Measurements from ENCODE around the gene CRYBG3.
"Not testable (repeated sequence)": the region's sequence is repeated elsewhere in the genome, so short reads cannot be mapped to it uniquely, and the experiment has no call there.

Gene CRYBG3

GRCh38 chr3:97899331-97899730 is 77.5 kb downstream of the CRYBG3 start:
- no peak for DNase-seq (ENCODE audit: low spot score)

GRCh38 chr3:97901313-97902248 is 79.8 kb downstream of the CRYBG3 start:
- no peak for DNase-seq (ENCODE audit: low spot score)

DNA sequence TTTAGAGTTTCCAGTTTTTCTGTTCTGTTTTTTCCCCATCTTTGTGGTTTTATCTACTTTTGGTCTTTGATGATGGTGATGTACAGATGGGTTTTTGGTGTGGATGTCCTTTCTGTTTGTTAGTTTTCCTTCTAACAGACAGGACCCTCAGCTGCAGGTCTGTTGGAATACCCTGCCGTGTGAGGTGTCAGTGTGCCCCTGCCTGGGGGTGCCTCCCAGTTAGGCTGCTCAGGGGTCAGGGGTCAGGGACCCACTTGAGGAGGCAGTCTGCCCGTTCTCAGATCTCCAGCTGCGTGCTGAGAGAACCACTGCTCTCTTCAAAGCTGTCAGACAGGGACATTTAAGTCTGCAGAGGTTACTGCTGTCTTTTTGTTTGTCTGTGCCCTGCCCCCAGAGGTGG is 88.0 kb downstream of the CRYBG3 start:
- not testable (repeated sequence) for DNase-seq (ENCODE audit: low spot score)

GRCh38 chr3:97910236-97910831 is 88.5 kb downstream of the CRYBG3 start:
- not testable (repeated sequence) for DNase-seq (ENCODE audit: low spot score)

DNA sequence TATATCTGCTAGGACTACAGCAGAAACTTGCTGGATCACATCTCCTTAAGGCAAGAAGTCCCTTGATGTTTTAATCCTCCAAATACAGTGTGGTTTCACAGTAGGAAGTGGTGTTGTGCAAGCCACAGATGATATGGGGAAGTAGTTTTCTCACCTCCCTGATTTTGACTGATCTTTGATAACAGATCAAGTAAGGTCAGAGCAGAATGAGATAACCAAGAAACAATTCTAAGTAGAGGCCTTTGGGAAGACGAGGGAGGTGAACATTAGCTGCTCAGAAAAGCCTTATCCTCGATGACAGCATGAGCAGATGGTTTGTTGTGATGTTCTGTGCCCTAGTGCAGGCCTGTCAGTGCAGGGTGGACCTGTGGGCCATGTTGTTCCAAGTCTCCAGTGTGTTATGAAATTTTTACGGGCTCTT is 89.1 kb downstream of the CRYBG3 start:
- peak; percentile 58 for DNase-seq (ENCODE audit: low spot score)

DNA sequence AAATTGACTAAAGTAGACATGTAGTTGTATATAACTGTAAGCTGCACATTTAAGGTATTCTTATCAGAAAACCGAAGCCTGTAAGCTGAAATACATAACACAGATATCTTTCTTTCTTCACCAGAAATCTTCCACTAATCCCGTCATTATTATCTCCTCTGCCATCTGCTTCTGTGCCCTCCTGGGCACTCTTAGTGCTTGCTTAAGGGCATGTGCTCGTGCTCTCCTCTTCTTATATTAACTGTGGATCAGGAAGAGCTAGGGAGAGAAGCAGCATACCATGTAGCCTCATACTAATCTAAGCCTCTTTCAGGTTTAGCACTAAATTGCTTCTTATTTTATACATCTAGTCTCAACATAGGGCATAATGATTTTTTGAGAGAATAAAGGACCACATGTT is 89.6 kb downstream of the CRYBG3 start:
- DNase-seq (ENCODE audit: low spot score), result peak; percentile 70

- DNase-seq (ENCODE audit: low spot score), result no peak
These were observed 92.6 kb downstream of the CRYBG3 start for GRCh38 chr3:97914388-97914787.

GRCh38 chr3:97916576-97916975 is 94.8 kb downstream of the CRYBG3 start:
- no peak for DNase-seq (ENCODE audit: low spot score)

DNA sequence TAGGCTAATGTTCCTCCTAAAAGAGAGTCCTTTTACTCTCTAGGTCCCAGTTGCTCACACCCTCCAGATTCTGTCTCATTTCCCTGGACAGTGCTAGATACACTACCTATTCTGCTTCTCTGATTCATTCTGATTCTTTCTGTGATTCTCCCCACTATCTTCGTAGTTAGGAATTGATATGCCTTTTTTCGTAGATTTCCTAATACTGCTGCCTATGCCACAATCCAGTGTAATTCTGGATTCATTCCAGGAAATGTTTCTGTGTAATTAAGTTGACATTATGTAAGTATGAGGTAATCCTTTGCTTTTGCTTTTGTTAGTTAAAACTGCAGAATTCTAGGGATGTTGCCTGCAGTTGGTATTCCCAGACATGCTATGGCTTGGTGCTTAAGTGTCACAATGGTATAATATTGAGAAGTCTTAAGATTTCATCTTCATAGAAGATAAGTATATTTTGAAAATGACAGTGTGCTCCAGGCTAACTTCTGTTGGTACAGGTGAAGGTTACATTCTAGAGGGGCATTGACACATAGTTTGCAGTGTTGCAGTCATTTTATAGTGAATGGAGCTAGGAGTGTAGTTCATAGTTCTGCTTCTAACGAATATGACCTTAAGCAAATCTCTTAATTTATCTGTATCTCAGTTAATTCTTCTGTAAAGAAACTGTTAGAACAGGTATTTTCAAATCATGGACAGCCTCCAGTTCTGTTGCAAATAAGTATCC is 96.2 kb downstream of the CRYBG3 start:
- no peak for DNase-seq (ENCODE audit: low spot score)

DNA sequence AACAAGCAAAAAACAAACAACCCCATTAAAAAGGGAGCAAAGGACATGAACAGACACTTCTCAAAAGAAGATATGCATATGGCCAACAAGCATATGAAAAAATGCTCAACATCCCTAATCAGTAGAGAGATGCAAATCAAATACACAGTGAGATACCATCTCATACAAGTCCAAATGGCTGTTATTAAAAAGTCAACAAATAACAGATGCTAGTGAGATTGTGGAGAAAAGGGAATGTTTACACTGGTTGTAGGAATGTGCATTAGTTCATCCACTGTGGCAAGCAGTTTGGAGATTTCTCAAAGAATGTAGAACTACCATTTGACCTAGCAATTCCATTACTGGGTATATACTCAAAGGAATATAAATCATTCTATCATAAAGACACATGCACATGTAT is 105.9 kb downstream of the CRYBG3 start:
- DNase-seq (ENCODE audit: low spot score), result no peak

- no peak for DNase-seq (ENCODE audit: low spot score)
These were observed 107.2 kb downstream of the CRYBG3 start for GRCh38 chr3:97928986-97929385.

- no peak for DNase-seq (ENCODE audit: low spot score)
These were observed 108.2 kb downstream of the CRYBG3 start for GRCh38 chr3:97930018-97930417.

GRCh38 chr3:97931218-97931617 is 109.4 kb downstream of the CRYBG3 start:
- DNase-seq (ENCODE audit: low spot score), result no peak

DNA sequence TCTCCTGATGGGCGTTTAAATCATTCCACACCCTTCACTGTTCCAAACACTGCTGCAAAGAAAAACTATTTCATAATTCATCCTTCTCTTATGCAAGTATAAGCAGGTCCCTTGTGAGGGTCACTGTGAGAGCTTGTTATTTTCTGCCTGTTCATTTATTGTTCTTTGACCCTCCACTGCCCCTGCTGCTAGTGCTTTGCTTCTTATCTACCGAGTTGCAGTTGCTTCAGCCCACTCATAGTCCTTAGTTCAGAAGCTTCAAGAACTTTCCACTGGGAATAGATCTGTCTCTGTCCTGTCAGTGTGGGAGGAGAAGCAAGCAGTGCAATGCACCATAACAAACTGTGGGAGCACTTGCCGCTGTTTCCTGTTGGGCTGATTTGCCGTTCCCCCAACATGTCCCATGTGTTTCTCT is 110.6 kb downstream of the CRYBG3 start:
- no peak for DNase-seq (ENCODE audit: low spot score)

- DNase-seq (ENCODE audit: low spot score), result no peak
These were observed 113.3 kb downstream of the CRYBG3 start for GRCh38 chr3:97934980-97935695.

- DNase-seq (ENCODE audit: low spot score), result no peak
These were observed 114.0 kb downstream of the CRYBG3 start for GRCh38 chr3:97935842-97936241.

- DNase-seq (ENCODE audit: low spot score), result no peak
These were observed 115.4 kb downstream of the CRYBG3 start for GRCh38 chr3:97937205-97937604.

GRCh38 chr3:97938444-97938843 is 116.6 kb downstream of the CRYBG3 start:
- no peak for DNase-seq (ENCODE audit: low spot score)

DNA sequence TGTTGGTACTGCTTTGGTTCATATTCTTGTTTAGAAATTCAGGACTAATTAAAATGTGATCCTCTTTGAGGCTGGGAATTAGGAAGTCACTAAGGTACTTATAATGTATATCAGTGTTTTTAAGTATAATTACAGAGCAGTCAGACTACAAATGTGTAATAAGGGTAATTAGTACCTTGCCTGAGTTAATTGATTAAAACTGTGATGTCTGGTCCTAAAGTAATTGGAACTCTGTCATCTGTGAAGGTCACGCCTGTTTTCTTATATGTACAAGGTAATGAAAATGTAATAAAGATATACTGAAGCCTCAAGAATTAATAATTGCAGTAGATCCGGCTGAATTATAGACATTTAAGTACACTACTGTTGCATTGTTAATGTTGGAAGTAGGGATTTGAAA is 117.6 kb downstream of the CRYBG3 start:
- DNase-seq (ENCODE audit: low spot score), result no peak

DNA sequence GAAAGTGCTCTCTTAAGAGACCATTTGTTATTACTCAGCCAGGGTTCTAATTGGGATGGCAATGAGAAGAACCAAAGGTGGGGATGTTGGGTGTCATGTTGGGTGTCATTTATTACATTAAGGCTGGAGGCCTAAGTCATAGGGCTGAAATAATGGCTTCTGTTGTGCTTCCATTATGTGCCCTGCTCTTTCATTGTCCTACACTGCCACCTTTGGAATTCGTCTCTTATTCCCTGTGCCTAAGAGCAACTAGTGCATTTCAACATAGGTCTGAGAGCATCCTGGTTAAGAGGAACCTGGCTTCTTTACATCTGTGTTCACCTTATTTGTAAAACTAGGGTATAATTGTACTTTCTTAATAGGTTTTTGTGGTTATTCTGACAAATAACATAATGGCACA is 118.2 kb downstream of the CRYBG3 start:
- DNase-seq (ENCODE audit: low spot score), result no peak

- no peak for DNase-seq (ENCODE audit: low spot score)
These were observed 121.2 kb downstream of the CRYBG3 start for GRCh38 chr3:97942801-97943546.
